NCI-H128 (cell line): ENCODE measurements around the gene BRICD5.
A peak's percentile ranks its signal among the peaks of the same experiment; 100 is the strongest.
"Not testable (repeated sequence)": the region's sequence is repeated elsewhere in the genome, so short reads cannot be mapped to it uniquely, and the experiment has no call there.

Source experiments
- DNase-seq: peaks from one replicate; lab custom pipeline; 2025; ENCODE audit not compliant: unreplicated experiment; lab: John Stamatoyannopoulos, UW

BRICD5 gene

DNA sequence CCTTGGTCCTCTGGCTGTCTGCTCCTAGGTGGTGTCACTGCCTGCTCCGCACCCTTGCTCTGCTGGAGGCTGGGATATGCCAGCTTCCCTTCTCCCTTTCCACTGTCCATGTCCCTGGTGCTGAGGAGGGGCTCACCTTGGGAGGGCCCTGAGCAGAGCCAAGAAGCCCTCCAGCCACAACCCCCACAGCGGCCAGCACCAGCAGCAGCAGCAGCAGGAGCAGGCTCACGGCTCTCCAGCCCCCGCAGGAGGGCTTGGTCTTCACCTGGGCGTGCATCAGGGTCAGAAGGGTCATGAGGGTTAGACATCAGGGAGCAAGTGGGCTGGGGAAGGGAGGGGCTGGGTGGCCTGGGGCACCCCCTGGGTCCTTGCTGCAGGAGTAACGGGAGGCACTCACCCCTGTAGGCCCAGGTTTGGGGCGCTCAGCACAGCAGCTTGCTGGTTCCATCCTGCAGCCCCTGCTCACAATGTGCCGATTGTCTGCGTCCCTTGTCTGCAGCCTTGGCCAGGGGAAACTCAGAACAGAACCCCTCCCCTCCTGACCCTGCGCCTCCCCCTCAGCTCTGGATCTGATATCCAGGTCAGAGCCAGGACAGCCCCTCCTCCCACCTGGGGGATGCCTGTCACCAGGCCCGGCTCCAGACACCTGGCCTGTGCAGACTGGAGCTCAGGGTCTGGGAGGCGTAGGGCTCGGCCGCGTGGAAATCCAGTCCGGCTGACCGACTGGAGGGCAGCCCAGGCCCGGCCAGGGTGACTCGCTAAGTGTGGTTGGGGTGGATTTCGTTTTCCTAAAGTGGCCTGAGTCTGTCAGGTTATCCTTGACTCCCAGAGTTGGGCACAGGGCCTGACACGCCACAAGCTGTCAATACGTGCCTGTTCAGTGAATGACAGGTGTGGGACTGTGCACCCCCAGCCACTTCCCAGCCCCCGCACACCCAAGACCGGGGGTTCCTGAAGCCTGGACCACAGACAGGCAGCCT, at the start of gene BRICD5:
BRICD5 (minus strand) TSS at position 478 of the 980 bp plus-strand sequence; CDS start at position 448, 30 bp downstream.
- no peak for DNase-seq

- DNase-seq, result no peak
These were observed 49.6 kb upstream of the BRICD5 start for GRCh38 chr16:2260250-2260649.

GRCh38 chr16:2258530-2258929, 47.9 kb upstream of the BRICD5 start:
- DNase-seq, result not testable (repeated sequence)

DNA sequence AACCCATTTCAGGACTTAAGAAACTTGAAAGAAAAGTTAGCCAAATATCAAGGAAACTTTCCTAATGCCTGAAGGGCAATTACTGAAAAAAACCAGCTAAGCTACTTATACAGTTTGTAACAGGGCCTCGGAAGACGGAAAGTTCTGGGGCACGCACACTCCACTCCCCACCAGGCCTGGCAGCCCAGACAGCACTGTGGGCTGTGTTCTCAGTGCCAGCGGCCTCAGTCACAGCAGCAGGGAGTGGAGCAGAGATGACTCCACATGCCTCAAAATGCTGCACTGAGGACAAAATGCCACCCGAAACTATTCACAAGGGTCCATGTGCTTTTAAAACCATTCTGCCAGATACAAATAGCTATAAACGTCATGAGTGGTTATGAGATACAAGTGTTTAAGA, 47.1 kb upstream of the BRICD5 start:
- no peak for DNase-seq

- DNase-seq, result no peak
These were observed 46.0 kb upstream of the BRICD5 start for GRCh38 chr16:2256531-2257140.

GRCh38 chr16:2253293-2253692, 42.6 kb upstream of the BRICD5 start:
- no peak for DNase-seq

DNA sequence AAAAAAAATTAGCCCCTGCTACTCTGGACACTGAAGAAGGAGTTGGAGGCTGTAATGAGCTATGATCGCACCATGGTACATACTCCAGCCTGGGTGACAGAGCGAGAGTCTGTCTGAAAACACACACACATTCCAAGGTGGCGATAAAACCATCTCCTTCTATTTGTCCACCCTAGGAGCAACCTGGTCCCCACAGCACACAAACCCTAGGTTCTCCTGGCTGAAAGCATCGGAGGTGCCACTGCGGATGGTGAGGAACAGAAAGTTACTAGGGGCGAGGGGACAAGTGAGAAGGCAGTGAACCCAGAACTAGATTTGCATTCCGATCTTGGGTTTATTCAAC, 42.1 kb upstream of the BRICD5 start:
- no peak for DNase-seq

DNA sequence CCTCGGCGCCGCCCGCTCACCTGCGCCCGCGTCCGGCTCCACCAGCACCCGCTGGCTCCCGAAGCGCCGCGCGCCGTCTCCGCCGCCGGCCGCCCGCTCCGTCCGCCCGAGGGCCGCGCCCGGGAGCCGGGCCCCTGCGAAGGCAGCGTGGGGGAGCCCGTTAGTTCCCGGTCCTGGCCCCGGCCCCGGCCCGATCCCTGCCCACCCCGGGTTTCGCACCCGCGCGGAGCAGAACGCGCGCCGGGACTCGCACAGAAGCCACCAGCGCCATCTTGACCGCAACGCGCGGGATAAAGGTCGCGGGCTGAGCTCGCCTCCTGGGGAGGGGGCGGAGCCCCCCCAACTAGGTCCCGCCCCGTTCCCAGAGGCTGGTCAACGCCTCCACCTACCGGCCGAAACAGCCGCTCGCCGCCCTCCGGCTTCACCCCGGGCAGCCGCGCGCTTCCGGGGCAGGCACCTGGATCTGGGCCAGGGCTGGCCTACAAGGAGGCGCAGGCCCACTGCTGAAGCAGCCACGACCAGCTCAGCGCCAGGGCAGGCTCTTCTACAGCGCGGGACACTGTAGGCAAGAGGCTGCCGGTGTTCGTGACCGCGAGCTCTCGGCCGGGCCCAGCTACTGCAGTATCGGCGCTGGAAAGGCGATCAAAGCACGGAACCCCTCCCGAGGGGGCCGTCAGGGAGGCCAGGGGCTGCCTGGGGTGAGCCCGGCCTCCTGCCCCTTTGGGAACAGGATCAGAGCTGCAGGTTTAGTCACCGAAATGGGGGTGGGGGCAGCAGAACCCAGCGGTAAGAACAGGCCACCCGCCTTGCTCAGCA, 40.8 kb upstream of the BRICD5 start, which contains the start of gene ECI1:
ECI1 (minus strand) TSS at position 292 of the 816 bp plus-strand sequence; CDS start at position 271, 21 bp downstream.
- DNase-seq, result peak; percentile 74

DNA sequence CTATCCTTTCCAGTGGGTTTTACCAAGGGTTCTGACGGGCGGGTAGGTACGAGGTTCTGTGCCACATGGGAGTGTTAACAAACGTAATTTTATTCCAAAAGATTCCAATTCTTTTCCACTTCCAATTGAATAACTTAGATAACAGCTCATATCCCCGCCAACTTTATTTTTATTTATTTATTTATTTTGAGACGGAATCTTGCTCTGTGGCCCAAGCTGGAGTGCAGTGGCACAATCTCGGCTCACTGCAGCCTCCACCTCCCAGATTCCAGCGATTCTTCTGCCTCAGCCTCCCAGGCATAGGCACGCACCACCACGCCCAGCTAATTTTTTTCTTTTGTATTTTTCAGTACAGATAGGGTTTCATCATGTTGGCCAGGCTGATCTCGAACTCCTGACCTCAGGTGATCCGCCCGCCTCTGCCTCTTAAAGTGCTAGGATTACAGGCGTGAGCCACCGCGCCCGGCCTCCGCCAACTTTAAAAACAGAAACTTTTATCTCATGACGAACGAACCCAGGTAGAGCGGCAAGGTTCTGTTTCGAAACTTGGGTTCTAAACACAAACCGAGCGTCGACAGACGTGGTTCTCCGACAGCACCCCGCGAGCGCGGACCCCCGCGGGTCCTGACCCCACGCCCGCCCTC, 40.1 kb upstream of the BRICD5 start:
- DNase-seq, result no peak

GRCh38 chr16:2246301-2246885, 35.7 kb upstream of the BRICD5 start:
- no peak for DNase-seq

GRCh38 chr16:2244926-2245795, 34.5 kb upstream of the BRICD5 start:
- no peak for DNase-seq

DNA sequence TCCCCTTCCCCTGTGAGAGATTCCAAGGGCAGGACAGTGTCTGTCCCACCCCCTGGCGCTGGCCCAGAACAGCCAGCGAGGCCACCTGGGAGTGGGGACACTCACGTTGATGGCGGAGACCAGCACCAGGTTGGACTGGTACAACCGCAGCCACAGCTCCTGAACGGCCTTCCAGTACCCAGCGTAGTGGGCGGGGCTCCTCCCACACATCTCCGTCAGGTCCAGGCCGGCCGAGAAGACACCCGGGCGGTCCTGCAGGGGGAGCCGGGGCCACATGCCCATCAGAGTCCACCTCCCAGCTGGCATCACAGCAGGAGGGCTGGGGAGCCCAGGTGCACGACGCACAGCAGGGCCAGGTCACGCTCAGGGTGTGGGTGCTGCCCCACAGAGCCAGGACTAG, 33.6 kb upstream of the BRICD5 start:
- DNase-seq, result no peak

- no peak for DNase-seq
These were observed 33.1 kb upstream of the BRICD5 start for GRCh38 chr16:2243781-2244180.

DNA sequence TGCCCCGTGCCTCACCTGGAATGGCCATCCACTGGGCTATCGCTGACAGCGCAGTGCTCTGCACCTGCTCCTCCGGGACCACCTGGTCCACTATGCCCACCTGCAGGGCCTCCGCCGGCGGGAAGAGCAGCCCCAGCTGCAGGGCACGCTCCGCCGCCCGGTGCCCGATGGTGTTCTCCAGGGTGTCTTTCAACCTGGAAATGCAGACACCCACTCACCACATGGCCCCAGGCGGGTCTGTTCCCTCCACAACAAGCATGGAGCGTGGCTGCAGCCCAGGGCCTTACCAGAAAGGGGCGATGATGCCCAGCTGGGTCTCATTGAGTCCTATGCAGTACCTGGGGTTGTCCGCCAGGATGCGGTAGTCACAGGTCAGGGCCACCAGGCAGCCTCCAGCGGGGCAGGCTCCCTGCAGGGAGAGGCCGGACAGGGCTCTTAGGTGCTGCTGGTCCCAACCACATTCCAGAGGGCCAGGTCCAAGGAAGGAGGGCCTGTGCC, 32.4 kb upstream of the BRICD5 start:
- no peak for DNase-seq

DNA sequence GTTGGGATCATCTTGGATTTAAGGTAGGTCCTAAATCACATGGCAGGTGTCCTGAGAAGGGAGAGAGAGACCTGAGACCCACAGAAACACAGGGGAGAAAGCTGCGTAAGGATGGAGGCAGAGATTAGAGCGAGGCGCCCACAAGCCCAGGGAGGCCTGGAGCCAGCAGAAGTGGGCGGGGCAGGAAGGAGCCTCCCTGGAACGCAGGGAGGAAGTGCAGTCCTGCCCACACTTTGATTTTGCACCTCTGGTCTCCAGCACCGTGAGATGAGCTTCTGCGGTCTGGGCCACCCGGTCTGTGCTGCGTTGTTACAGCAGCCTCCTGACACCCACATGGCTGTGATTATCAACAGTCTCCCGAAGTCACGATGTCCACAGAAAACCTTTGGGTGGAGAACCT, 31.9 kb upstream of the BRICD5 start:
- no peak for DNase-seq

- not testable (repeated sequence) for DNase-seq
These were observed 29.7 kb upstream of the BRICD5 start for GRCh38 chr16:2240331-2240730.

DNA sequence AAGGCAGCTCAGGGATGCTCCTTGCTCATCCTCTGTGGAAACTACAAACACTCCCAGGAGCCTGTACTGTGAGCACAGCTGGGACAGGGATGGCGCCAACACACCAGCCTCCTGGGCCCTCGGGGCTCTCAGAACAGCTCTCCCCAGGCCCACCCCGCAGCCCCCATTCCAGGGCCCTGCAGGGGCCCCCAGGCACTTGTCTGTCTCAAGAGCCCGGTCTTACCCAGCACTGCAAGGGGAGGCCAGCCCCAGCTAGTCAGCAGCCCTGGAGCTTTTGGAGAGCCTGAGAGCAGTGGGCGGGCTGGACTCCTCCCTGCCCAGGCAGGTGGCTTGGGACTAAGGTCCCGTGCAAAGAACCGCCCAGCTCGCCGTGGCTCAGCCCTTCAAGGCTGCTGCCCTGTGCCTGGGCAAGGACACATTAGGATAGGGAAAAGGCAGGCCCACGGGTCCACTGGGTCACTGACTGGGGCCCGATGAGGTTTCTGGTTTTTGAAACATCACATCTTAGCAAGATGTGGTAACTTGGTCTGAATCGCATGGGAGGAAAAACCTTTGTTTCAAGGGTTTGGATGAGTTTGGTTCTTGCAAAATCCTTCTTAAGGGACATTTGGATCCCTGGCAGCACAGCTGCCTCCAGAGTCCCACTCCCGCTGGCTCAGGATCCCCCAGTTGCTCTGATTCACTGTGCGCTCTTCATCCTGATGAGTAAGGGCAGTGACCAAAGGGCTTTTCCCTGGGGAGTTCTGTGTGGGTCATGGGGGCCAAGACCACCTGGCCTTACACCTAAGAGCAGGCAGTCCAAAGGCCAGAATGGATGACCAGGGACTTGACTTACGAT, 28.4 kb upstream of the BRICD5 start:
- no peak for DNase-seq

DNA sequence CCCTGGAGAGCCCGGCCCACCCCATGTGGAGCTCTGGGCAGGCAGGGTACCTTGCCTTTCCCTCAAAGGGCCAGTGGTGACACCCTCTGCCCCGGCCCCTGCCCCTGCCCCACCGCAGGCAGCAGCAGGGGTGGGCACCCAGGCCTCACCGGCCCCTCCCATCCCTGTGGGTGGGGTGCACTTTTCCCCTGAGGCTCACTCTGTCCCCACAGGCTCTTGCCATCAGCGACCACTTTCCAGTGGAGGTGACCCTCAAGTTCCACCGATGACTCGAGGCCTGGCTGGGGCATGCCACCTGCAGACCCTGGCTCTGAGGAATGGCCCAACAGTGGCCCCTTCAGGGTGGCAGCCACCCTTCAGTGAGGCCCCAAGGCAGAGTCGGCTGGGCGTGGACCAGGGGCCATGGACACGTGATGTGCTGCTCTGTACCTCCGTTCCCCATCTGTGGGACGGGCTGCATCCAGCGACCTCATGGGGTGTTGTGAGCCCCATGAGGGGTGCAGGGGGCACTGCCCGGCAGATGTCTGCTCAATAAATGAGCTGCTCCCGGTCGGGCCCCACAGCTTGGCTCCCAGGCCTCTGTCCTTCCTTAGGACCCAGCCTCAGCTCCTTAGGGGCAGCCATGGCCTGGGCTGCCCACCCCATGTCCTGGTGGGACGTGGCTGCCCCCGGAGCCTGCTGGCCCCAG, 27.6 kb upstream of the BRICD5 start:
- no peak for DNase-seq
